ENCODE results near the gene XPO4.
"Not testable (repeated sequence)": the region's sequence is repeated elsewhere in the genome, so short reads cannot be mapped to it uniquely, and the experiment has no call there.

The XPO4 gene

GRCh38 chr13:20789665-20790064 is 112.9 kb downstream of the XPO4 start:
- no peak for FAIRE-seq

GRCh38 chr13:20788312-20788711 is 114.2 kb downstream of the XPO4 start:
- DNase-seq (ENCODE audit: insufficient read length, low spot score) (no peak), FAIRE-seq (no peak)

More at GRCh38 chr13:20789665-20790064, 112.9 kb downstream of the XPO4 start:
- no peak for DNase-seq (ENCODE audit: insufficient read length, low spot score)

- no peak for DNase-seq (ENCODE audit: insufficient read length, low spot score)
- no peak for FAIRE-seq
Observed at GRCh38 chr13:20787180-20787579, 115.4 kb downstream of the XPO4 start.

GRCh38 chr13:20782116-20782708 is 120.3 kb downstream of the XPO4 start:
- DNase-seq (ENCODE audit: insufficient read length, low spot score) (no peak), FAIRE-seq (peak; percentile 48)

GRCh38 chr13:20780317-20780716 is 122.2 kb downstream of the XPO4 start:
- DNase-seq (ENCODE audit: insufficient read length, low spot score): no peak
- no peak for FAIRE-seq

GRCh38 chr13:20779405-20779804 is 123.1 kb downstream of the XPO4 start:
- no peak for FAIRE-seq
- DNase-seq (ENCODE audit: insufficient read length, low spot score): no peak

- DNase-seq (ENCODE audit: insufficient read length, low spot score): no peak
- no peak for FAIRE-seq
Observed at GRCh38 chr13:20778311-20778710, 124.2 kb downstream of the XPO4 start.

- FAIRE-seq (no peak), DNase-seq (ENCODE audit: insufficient read length, low spot score) (no peak)
Observed at GRCh38 chr13:20776751-20777150, 125.8 kb downstream of the XPO4 start.

GRCh38 chr13:20775961-20776360 is 126.6 kb downstream of the XPO4 start:
- FAIRE-seq (no peak), DNase-seq (ENCODE audit: insufficient read length, low spot score) (no peak)

- DNase-seq (ENCODE audit: insufficient read length, low spot score) (no peak), FAIRE-seq (peak; percentile 71)
Observed at GRCh38 chr13:20774746-20775145, 127.8 kb downstream of the XPO4 start.

GRCh38 chr13:20773194-20774080 is 129.1 kb downstream of the XPO4 start, which contains the start of gene EEF1AKMT1:
Gene EEF1AKMT1 (minus strand): TSS chr13:20773961. CDS start chr13:20757598, 16,363 bp downstream.
- FAIRE-seq: peak; percentile 94
- peak; percentile 63 for DNase-seq (ENCODE audit: insufficient read length, low spot score)

GRCh38 chr13:20772401-20773131 is 130.0 kb downstream of the XPO4 start:
- DNase-seq (ENCODE audit: insufficient read length, low spot score): no peak
- peak; percentile 45 for FAIRE-seq

- FAIRE-seq (no peak), DNase-seq (ENCODE audit: insufficient read length, low spot score) (no peak)
Observed at GRCh38 chr13:20769834-20770233, 132.7 kb downstream of the XPO4 start.

GRCh38 chr13:20769091-20769490 is 133.5 kb downstream of the XPO4 start:
- no peak for FAIRE-seq

GRCh38 chr13:20767309-20767943 is 135.1 kb downstream of the XPO4 start:
- DNase-seq (ENCODE audit: insufficient read length, low spot score) (no peak), FAIRE-seq (no peak)

More at GRCh38 chr13:20769091-20769490, 133.5 kb downstream of the XPO4 start:
- DNase-seq (ENCODE audit: insufficient read length, low spot score): no peak

GRCh38 chr13:20760872-20761271 is 141.7 kb downstream of the XPO4 start:
- FAIRE-seq: no peak
- DNase-seq (ENCODE audit: insufficient read length, low spot score): no peak

GRCh38 chr13:20754009-20754408 is 148.5 kb downstream of the XPO4 start:
- no peak for DNase-seq (ENCODE audit: insufficient read length, low spot score)
- FAIRE-seq: no peak

- no peak for DNase-seq (ENCODE audit: insufficient read length, low spot score)
- no peak for FAIRE-seq
Observed at GRCh38 chr13:20749377-20749776, 153.2 kb downstream of the XPO4 start.

GRCh38 chr13:20743830-20744404 is 158.6 kb downstream of the XPO4 start:
- not testable (repeated sequence) for FAIRE-seq; DNase-seq (ENCODE audit: insufficient read length, low spot score)

GRCh38 chr13:20740021-20740420 is 162.5 kb downstream of the XPO4 start:
- DNase-seq (ENCODE audit: insufficient read length, low spot score): no peak
- no peak for FAIRE-seq

Data from GM19239 (cell line).